T1000 (cell line): Measurements from ENCODE around the gene SHC3.
A peak's percentile ranks its signal among the peaks of the same experiment; 100 is the strongest.

Source experiments
- DNase-seq: peaks from one replicate; lab custom pipeline; 2025; ENCODE audit warnings: mixed read lengths; lab: John Stamatoyannopoulos, UW

The SHC3 gene

GRCh38 chr9:88985616-88986015 is 193.0 kb downstream of the SHC3 start:
- no peak for DNase-seq

- DNase-seq: no peak
These were observed 194.1 kb downstream of the SHC3 start for GRCh38 chr9:88984543-88984883.

GRCh38 chr9:88983865-88984542 is 194.6 kb downstream of the SHC3 start:
- DNase-seq: no peak

- no peak for DNase-seq
These were observed 197.8 kb downstream of the SHC3 start for GRCh38 chr9:88980740-88981203.

GRCh38 chr9:88979791-88980190 is 198.8 kb downstream of the SHC3 start:
- DNase-seq: no peak

- no peak for DNase-seq
These were observed 199.6 kb downstream of the SHC3 start for GRCh38 chr9:88979021-88979420.

DNA sequence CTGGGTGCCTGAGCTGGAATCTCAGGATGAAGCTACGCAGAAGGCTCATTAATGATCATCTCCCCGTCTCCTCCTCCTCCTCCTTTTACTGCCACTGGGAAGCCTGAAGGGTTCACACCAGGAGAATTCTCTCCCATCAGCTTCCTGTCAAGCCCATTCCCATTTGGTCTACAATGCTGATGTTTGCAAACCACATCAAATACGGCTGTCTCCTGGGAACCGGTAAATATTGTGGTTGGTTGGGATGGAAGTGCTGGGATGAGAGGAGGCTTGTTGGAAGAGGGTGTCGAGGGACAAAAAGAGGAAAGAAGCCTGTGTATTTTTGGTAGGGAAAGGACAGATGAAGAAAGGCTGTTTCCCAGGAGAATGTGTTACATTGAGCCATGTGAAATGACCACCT is 200.6 kb downstream of the SHC3 start:
- no peak for DNase-seq

- DNase-seq: no peak
These were observed 201.7 kb downstream of the SHC3 start for GRCh38 chr9:88976890-88977257.

DNA sequence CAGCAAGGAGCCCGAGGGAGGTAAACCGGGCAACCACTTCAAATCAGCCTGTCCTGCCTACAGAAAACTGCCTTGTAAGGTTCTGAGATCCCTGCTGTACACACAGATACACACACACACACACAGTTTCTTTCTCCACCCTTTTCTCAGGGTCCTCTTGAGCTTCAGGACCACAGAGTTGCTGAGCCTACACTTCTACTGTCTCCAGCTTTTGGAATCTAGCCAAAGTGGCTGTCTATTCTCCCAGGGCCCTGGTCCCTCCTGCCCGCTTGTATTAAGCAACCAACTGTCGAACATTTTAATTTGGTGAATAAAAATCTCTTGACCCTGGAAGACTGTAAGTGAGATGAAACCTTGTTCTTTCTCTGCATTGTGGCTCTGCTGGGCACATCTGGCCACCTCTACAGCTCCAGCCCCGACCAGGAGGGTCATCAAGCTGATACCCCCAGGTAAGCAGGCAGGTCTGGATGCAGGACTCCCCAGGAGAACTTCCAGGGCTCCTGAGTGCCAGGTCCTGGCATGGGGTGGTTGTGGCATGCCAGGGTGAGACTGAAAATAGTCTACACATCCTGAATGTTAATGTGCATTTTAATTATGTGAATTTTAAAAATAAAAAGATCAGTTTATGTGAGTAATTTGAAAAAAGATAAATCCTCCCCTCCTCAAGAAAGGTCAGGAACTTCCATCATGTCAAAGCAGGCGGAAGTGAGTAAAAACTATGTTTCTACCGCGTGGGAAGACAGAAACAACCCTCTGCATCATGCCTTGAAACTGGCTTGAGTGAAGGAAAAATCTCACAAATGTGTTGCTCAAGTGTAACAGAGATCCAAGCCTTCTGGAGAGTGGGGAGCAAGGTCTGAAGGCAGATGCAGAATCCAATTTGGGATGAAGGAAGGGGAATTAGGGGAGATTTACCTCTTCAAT is 202.4 kb downstream of the SHC3 start:
- DNase-seq: no peak

DNA sequence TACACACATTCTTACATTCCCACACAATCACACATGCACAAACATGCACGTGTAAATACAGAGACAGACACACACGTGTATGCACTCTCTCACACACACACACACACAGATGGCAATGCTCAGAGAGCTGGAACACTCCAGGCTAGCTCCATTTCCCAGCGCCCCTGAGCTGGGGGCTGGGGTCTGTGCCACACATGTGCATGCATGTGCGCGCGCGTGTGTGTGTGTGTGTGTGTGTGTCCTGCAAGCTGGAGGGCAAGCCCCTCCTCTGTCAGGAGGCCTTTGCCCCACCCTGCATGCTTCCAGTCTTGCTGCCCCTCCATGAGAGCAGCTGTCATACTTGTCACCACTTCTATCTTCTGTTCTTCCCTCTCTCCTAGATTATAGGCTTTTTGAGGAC is 204.0 kb downstream of the SHC3 start:
- DNase-seq: no peak

DNA sequence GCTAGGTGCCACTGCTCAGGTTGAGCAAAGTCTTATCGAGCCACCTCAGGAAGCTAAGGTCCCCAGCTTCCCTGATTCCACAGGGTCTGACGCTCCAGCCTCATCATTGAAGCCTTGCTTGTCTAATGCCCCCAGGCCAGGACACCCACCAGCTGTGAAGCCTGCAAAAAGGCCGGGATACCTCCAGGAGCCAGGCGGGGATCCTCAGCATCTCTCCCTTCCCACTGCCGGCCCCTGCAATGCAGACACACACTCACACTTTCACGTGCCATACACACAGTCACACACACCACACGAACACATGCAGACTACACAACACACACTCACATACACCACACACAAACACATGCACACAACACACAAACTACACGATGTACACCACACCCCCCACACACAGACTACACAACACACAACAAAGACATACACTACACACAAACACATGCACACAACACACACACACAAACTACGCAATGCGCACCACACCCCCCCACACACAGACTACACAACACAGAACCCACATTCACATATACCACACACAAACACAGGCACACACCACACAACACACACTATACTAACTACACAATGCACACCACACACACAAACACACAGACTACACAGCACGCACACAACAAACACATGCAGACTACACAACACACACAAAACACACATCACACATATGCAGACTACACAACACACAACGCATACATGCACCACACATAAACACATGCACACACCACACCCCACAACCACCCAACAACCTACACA is 205.2 kb downstream of the SHC3 start:
- DNase-seq: peak; percentile 13

GRCh38 chr9:88972401-88972800 is 206.2 kb downstream of the SHC3 start:
- DNase-seq: no peak

DNA sequence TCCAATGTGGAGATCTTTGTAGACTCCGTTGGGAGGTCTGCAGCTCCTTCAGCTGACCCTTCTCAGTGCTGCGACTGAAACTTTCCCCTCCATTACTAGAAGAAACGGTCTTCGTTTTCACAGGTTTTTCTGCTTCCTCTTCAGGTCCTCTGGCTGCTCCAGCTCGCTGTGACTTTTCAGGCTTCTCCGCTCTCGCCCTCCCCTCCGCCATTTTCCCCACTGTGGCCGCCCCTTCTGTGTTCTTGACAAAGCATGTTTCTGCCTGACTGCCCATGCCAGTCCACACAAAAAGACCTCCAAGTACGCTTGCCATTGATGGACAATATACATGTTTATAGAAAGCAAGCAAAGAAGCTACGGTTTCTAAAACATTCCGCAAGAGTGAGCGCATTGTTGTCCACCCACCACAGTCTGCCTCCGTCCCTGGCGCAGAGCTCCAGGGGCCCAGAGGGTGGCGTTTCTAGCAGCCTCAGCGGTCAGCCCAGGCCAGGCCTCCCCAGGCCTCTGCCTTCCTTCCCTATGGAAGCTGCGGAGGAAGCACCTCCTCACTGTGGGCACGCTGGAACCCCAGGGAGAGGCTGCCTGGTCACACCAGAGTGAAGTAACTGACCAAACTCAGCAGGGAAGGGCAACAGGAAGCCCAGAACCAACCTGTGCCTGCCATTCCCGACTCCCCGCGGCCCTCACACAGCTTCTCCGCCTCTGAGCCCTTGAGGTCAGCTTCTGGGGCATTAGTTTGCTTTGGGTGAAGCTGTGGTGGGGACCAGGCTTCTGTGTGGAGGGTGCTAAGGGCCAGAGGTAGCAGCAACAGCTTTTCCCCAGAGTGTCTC is 207.3 kb downstream of the SHC3 start:
- no peak for DNase-seq

DNA sequence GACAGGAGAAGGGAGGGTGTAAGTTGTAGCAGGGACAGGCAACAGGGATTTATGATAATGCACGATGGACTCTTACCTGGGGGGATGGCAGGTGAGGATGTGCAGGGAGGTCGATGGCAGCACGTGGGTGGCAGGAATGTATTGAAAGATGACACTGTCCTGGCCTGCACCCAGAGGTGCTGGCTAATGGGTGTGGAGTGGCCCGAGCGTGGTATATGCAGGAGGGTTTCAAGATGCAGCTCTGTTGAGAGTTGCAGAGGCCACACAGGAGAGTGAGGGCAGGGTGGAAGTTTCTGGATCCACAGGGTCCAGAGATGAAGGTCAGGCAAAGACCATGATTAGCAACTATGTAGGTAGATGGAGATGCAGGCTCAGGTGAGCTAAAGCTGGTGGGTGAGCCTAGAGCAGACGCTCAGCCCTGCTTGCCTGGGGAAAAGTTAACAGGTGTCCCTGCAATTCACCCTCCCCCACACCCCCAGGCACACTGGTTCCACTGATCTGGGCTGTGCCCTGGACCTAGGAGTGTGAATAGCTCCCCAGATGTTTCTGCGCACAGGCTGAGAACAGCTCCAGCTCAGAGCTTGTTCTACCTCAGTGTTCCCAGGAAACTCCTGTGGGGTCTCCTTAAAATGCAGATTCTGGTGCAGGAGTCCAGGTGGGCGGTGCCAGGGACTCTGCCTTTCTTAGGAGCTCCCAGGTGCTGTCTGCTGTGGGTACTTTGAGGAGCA is 208.8 kb downstream of the SHC3 start:
- no peak for DNase-seq

DNA sequence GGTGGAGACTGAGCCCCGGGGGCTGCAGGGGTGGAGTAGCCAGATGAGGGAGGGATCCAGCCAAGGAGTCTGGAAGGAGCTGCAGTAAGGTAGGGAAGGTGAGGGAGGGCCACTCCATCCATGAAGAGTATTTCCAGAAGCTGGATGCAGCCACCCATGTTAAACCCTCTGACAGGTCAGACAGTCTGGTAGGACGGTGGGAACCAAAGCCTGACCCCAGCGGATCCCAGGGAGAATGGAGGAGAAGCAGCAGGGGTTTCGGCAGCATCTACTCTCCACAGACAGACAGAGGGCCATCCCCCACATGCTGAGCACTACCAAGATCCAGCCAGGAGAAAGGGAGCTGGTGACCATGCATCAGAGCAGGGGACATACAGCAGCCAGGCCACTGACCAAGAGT is 209.8 kb downstream of the SHC3 start:
- DNase-seq: no peak

DNA sequence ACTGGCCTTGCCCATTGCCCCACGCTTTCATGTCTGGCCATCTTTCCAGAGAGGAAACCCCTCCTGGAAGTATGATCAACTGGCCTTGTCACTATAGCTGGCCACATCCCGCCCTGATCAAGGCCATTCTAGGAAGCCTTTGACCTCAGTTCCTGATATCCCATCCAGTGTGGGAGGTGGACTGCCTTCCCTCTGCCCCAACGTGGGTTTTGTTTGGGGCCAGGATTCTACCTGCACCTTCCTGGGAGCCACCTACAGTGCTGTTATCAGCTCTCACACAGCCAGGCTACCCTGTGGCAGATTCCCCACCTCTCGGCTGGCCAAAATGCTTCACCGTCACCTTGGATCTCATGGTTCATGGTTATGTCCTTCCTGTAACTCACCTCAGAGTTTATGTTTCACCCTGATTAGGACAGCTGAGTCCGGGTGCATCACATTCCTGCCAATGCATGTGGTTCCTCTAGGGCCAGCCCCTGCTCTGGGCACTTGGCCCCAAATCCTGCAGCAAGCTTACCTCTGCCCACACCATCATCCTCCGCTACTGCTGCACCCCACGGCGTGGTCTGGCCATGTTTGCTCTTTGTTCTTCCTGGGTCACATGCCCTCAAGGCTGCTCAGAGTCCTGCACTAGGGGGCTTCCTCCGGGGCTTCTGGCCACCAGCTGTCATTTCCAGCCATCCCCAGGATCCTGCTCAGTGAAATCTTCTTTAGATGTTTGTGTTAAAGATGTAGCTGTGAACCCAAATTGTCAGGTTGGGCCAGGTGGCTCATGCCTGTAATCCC is 211.5 kb downstream of the SHC3 start:
- DNase-seq: no peak

DNA sequence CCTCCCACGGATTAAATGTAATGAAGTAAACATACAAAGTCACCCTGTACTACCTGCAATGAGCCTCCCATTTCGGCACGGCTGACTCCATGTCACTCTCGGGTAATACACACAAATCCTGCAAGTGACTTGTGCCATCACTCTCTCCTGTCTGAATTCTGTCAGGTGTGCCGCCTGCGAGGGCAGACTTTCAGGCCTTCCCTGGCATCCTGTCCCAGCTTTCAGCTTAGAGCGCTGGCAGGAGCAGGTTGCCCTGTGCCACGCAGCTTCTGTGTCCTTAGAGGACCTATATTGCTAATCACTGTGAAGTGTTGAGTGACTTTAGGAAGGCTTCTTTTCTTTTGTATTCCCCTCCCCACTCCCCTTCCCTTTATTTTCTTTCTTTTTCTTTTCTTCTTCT is 213.1 kb downstream of the SHC3 start:
- no peak for DNase-seq

GRCh38 chr9:88960632-88961031 is 218.0 kb downstream of the SHC3 start:
- DNase-seq: no peak

- DNase-seq: no peak
These were observed 218.7 kb downstream of the SHC3 start for GRCh38 chr9:88959727-88960469.

- DNase-seq: no peak
These were observed 221.1 kb downstream of the SHC3 start for GRCh38 chr9:88957526-88957925.
